ENCODE data around the gene SYT17. TPM values are rescaled to one million over a fixed set of nuclear protein-coding genes. Genes with fewer than 3 reads are reported as not detected.

SYT17 gene
- total RNA-seq, 2 experiments from 2014 or later, result 6.2 to 10.3 TPM

DNA sequence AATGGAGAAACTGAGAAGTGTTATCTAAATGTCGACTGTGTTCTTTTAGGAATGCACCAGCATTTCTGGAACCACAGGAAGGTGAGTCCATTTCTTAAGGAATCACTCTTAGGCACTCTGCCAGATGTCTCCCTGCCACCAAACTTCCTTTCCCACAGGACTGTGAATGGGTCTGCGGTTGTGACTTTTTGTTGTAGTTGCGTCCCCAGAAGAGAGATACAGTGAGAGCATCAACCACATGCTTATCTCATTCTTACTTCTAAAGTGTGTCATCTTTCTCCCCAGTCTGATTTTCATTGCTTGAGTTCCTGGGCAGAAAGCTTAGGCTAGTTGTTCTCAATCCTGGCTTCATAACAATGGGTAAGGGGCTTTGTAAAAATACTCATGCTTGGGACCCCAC is 40.8 kb upstream of the SYT17 start:
- TF ChIP-seq CTCF (conservative IDR thresholded peaks at IDR 0.05; ENCODE audit: low read length) (no peak), EZH2phosphoT487 (IDR thresholded peaks at IDR 0.05; ENCODE audit: borderline replicate concordance, low read depth, low read length) (no peak)
- Histone ChIP-seq H3K9me2 (ENCODE audit: insufficient read depth, low read length) (no peaks in the 10 kb centered on the region), H3K4me2 (ENCODE audit: low read length) (no peak overlapping the region), H3K4me3 (ENCODE audit: low read depth, low read length, poor library complexity, severe bottlenecking) (no peak overlapping the region), H3K4me1 (ENCODE audit: insufficient read depth, low read length, poor library complexity, severe bottlenecking) (peaks cover 11% of the 10 kb centered on the region), H4K20me1 (ENCODE audit: insufficient read depth, low read length) (no peaks in the 10 kb centered on the region), H3K27ac (ENCODE audit: low read depth, low read length, poor library complexity, severe bottlenecking) (no peak overlapping the region), H3K79me2 (ENCODE audit: insufficient read depth, low read depth, low read length) (no peaks in the 10 kb centered on the region), H3K36me3 (ENCODE audit: insufficient read depth, low read length) (no peaks in the 10 kb centered on the region), H2AFZ (ENCODE audit: low read length) (no peak overlapping the region), H3K9me3 (ENCODE audit: low read length) (0 out of 2 replicates have a peak, but pooled peaks cover 14% of the 10 kb centered on the region)
- no TSS peak for BruUV-seq (replicated peaks)
- intact Hi-C loops (cut with micrococcal nuclease; ENCODE audit: unreplicated experiment), result no loop called here
- POLR2A ChIA-PET, result interaction anchor here (0.5 kb wide), 1 partner anchor 18 kb away, joined by 3 read pairs; no protein-coding TSS in a partner anchor
- CTCF ChIA-PET (ENCODE audit: unreplicated experiment), result no interaction called here
- DNase-seq (ENCODE audit: low spot score), result no peak

GRCh38 chr16:19127674-19128131 is 40.3 kb upstream of the SYT17 start:
- no peaks in the 10 kb centered on the region for H3K9me2 ChIP-seq (ENCODE audit: insufficient read depth, low read length)
- no peaks in the 10 kb centered on the region for H3K79me2 ChIP-seq (ENCODE audit: insufficient read depth, low read depth, low read length)
- no peak overlapping the region for H3K4me2 ChIP-seq (ENCODE audit: low read length)
- H3K36me3 ChIP-seq (ENCODE audit: insufficient read depth, low read length), result no peaks in the 10 kb centered on the region
- H3K9me3 ChIP-seq (ENCODE audit: low read length), result 0 out of 2 replicates have a peak, but pooled peaks cover 14% of the 10 kb centered on the region
- ChIA-PET POLR2A (no interaction called here), CTCF (ENCODE audit: unreplicated experiment) (no interaction called here)
- H3K4me3 ChIP-seq (ENCODE audit: low read depth, low read length, poor library complexity, severe bottlenecking), result no peak overlapping the region
- BruUV-seq (replicated peaks), result no TSS peak
- TF ChIP-seq CTCF (conservative IDR thresholded peaks at IDR 0.05; ENCODE audit: low read length), result no peak
- no peak for TF ChIP-seq EZH2phosphoT487 (IDR thresholded peaks at IDR 0.05; ENCODE audit: borderline replicate concordance, low read depth, low read length)
- intact Hi-C loops (cut with micrococcal nuclease; ENCODE audit: unreplicated experiment), result no loop called here
- no peak for DNase-seq (ENCODE audit: low spot score)
- H3K27ac ChIP-seq (ENCODE audit: low read depth, low read length, poor library complexity, severe bottlenecking), result no peak overlapping the region
- no peaks in the 10 kb centered on the region for H4K20me1 ChIP-seq (ENCODE audit: insufficient read depth, low read length)
- H3K4me1 ChIP-seq (ENCODE audit: insufficient read depth, low read length, poor library complexity, severe bottlenecking), result peaks cover 11% of the 10 kb centered on the region
- no peak overlapping the region for H2AFZ ChIP-seq (ENCODE audit: low read length)

DNA sequence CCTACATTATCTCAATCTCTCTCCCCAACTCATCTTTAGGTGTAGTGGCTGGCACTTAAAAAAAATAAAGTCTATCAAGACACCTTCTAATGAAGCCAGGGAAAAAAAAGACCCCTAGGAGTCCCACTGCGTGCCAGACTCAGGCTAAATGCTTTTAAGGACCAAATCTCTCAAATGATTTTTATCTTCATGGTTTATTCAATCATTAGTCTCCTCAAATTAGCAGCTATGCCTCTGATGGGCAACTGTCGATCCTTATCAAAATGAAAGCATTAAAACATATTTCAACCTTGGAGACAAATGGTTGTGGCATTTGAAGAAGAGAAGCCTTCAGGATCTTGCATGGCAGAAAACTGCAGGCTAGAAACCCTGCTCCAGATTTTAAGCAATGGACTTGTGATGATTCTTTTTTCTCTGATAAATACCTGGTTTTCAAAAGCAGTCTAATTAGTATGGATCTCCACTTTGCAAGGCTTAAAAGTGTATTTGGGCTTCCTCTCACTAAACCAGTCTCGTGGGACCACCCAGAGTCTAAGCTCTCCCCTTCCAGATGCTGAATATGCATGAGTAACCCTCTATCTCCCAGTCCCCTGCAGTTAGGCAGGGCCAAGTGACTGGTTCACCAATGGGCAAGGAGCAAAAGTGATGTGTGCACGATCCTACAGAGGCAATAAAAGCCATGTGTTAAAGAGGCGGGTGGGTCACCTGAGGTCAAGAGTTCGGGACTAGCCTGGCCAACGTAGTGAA is 39.4 kb upstream of the SYT17 start:
- no peaks in the 10 kb centered on the region for H3K9me2 ChIP-seq (ENCODE audit: insufficient read depth, low read length)
- no peak overlapping the region for H2AFZ ChIP-seq (ENCODE audit: low read length)
- DNase-seq (ENCODE audit: low spot score), result no peak
- 0 out of 2 replicates have a peak, but pooled peaks cover 14% of the 10 kb centered on the region for H3K9me3 ChIP-seq (ENCODE audit: low read length)
- intact Hi-C loops (cut with micrococcal nuclease; ENCODE audit: unreplicated experiment), result no loop called here
- no TSS peak for BruUV-seq (replicated peaks)
- H3K4me1 ChIP-seq (ENCODE audit: insufficient read depth, low read length, poor library complexity, severe bottlenecking), result peaks cover 11% of the 10 kb centered on the region
- no peaks in the 10 kb centered on the region for H3K36me3 ChIP-seq (ENCODE audit: insufficient read depth, low read length)
- CTCF ChIA-PET (ENCODE audit: unreplicated experiment), result no interaction called here
- no peak overlapping the region for H3K27ac ChIP-seq (ENCODE audit: low read depth, low read length, poor library complexity, severe bottlenecking)
- no peak overlapping the region for H3K4me2 ChIP-seq (ENCODE audit: low read length)
- no peaks in the 10 kb centered on the region for H4K20me1 ChIP-seq (ENCODE audit: insufficient read depth, low read length)
- no peak overlapping the region for H3K4me3 ChIP-seq (ENCODE audit: low read depth, low read length, poor library complexity, severe bottlenecking)
- POLR2A ChIA-PET, result interaction anchor here (0.6 kb wide), 1 partner anchor 395 kb away, joined by 3 read pairs; no protein-coding TSS in a partner anchor
- TF ChIP-seq EZH2phosphoT487 (IDR thresholded peaks at IDR 0.05; ENCODE audit: borderline replicate concordance, low read depth, low read length) (no peak), CTCF (conservative IDR thresholded peaks at IDR 0.05; ENCODE audit: low read length) (no peak)
- H3K79me2 ChIP-seq (ENCODE audit: insufficient read depth, low read depth, low read length), result no peaks in the 10 kb centered on the region
